Measurements from ENCODE around the gene SV2C.

- no peak for TF ChIP-seq CTCF (conservative IDR thresholded peaks at IDR 0.05 in 1 of 2, IDR thresholded peaks at IDR 0.05 in 1 of 2; ENCODE audit: low read depth in 1 of 2, low read length in 2 of 2)
- TF ChIP-seq EZH2 (IDR thresholded peaks at IDR 0.05; ENCODE audit: low read length, missing control alignments): no peak
These were observed 113.8 kb downstream of the SV2C start for GRCh38 chr5:76196886-76197489.

All from fibroblast of lung (primary cell).